NOMO-1 treated with DMSO at 0.1 percent for 48 hours (cell line): ENCODE data around the gene SLX1A.
A peak's percentile ranks its signal among the peaks of the same experiment; 100 is the strongest.
"Not testable (repeated sequence)": the region's sequence is repeated elsewhere in the genome, so short reads cannot be mapped to it uniquely, and the experiment has no call there.

ENCODE experiments used
- DNase-seq: peaks from one replicate; lab custom pipeline; 2025; ENCODE audit not compliant: unreplicated experiment; lab: John Stamatoyannopoulos, UW

SLX1A gene

GRCh38 chr16:30184096-30184890, 9.4 kb upstream of the SLX1A start:
- peak; percentile 80 for DNase-seq

- no peak for DNase-seq
These were observed 8.6 kb upstream of the SLX1A start for GRCh38 chr16:30184891-30185682.

GRCh38 chr16:30185683-30186421, 7.8 kb upstream of the SLX1A start:
- peak; percentile 80 for DNase-seq

GRCh38 chr16:30186444-30186781, 7.3 kb upstream of the SLX1A start:
- no peak for DNase-seq

DNA sequence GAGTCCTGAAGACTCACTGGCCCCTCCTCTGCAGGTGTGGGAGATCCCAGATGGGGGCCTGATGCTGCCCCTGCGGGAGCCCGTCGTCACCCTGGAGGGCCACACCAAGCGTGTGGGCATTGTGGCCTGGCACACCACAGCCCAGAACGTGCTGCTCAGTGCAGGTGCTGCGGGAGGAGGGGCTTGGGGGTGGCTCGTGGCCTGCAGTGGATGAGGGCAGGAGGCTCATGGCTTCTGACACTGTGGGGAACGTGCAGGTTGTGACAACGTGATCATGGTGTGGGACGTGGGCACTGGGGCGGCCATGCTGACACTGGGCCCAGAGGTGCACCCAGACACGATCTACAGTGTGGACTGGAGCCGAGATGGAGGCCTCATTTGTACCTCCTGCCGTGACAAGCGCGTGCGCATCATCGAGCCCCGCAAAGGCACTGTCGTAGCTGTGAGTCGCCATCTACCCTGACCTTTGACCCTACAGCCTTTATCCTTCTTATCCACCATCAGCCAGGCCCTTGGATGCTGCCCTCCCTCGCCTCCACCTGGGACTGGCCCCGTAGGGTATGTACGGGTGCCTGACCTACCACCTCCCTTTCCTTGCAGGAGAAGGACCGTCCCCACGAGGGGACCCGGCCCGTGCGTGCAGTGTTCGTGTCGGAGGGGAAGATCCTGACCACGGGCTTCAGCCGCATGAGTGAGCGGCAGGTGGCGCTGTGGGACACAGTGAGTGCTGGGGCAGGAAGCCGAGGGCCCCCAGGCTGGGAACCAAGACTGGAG, 6.7 kb upstream of the SLX1A start:
- peak; percentile 43 for DNase-seq

- DNase-seq: no peak
These were observed 6.2 kb upstream of the SLX1A start for GRCh38 chr16:30187556-30187865.

DNA sequence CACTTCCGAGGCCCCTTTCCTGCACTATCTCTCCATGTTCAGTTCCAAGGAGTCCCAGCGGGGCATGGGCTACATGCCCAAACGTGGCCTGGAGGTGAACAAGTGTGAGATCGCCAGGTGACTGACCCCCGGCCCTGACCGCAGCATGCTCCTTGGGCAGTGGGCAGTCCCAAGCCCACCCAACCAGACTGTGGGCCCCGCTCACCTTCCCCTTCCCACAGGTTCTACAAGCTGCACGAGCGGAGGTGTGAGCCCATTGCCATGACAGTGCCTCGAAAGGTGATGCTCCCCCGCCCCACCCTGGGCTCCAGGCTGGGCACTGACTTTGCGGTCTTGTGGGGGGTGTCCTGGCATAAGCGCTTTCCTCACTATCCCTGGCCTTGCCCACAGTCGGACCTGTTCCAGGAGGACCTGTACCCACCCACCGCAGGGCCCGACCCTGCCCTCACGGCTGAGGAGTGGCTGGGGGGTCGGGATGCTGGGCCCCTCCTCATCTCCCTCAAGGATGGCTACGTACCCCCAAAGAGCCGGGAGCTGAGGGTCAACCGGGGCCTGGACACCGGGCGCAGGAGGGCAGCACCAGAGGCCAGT, 5.6 kb upstream of the SLX1A start:
- no peak for DNase-seq

GRCh38 chr16:30191158-30191557, 2.5 kb upstream of the SLX1A start:
- DNase-seq: not testable (repeated sequence)

GRCh38 chr16:30193098-30193497, 577 bp upstream of the SLX1A start:
- not testable (repeated sequence) for DNase-seq

GRCh38 chr16:30194172-30194925, 674 bp downstream of the SLX1A start:
- not testable (repeated sequence) for DNase-seq

DNA sequence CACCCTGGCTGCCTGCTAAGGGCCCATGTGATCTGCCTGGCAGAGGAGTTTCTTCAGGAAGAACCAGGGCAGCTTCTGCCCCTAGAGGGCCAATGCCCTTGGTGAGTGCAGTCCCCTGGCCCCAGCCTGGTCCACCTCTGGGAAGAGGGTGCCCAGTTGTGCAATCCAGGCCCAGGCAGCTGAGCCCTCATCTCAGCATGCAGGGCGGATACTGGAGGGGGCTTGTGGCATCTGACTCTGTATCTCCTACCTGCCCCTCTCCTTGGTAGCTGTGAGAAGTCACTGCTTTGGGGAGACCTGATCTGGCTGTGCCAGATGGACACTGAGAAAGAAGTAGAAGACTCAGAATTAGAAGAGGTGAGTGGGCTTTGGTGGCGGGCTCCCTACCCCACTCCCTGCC, 3.3 kb downstream of the SLX1A start:
- not testable (repeated sequence) for DNase-seq

DNA sequence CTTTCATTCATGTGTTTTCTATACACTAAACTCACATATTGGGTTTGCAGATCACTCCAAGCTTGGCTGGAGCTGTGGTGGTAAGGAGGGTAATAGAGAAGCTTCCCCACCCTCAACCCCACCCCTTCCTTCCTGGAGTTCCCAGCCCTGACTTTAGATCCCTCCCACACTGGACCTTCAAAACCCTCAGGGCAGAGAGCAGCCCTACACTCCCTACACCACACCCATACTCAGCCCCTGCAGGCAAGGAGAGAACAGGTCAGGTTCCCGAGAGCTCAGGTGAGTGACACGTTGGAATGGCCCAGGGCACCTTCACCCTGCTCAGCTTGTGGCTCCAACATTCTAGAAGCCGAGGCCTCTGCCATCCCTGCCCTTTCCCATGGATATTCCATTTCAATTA, 5.4 kb downstream of the SLX1A start, which contains the start of gene SULT1A3:
TSS of gene SULT1A3 (plus strand) at position 207 of the 400 bp plus-strand sequence. CDS start 1,474 bp downstream, outside the sequence.
- not testable (repeated sequence) for DNase-seq

GRCh38 chr16:30199608-30200343, 6.1 kb downstream of the SLX1A start:
- DNase-seq: not testable (repeated sequence)

- not testable (repeated sequence) for DNase-seq
These were observed 12.0 kb downstream of the SLX1A start for GRCh38 chr16:30205541-30206236.

GRCh38 chr16:30206252-30206651, 12.6 kb downstream of the SLX1A start:
- DNase-seq: not testable (repeated sequence)

DNA sequence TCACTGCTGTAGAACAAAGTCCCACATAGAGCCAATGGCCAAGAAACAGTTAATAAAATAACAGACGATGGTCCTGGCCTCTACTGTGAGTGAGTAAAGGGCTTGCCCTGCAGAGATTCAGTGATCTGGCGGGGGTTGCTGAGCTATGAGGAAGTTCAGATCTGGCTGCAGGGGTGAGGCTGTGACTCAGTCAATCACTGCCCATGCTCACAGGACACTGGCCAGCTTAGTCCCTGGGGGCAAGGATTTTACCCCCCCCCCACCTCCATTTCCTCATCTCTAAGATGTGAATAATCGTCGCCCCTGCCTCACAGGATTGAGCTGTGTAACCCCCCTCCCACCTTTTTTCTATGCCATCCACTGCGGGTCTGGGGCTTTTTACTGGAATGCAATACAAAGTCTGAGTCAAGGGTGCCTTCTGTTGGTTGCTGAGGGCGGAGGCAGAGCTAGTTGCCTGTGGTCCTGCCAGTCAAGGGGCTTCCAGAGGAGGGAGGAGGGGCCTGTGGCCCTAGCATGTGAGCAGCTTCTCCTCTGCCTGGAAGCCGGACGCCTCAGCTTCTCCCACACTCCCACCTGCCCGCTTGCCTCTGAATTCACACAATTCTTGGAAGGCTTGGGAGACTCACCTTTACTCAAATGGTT, 13.5 kb downstream of the SLX1A start:
- DNase-seq: not testable (repeated sequence)

DNA sequence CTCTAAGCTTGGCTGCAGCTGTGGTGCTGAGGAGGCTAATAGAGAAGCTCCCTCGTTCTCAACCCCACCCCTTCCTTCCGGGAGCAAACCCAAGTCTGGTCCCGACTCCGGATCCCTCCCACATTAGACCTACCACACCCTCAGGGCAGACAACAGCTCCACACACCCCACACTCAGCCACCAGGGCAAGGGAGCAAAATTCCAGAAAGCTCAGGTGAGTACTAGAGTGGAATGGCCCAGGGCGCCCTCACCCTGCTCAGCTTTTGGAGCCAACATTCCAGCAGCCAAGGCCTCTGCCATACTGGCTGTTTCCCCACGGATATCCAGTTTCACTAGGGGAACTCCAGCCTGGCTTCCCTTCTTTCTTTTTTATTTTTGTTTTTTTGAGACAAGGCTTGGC, 15.4 kb downstream of the SLX1A start:
- DNase-seq: not testable (repeated sequence)

DNA sequence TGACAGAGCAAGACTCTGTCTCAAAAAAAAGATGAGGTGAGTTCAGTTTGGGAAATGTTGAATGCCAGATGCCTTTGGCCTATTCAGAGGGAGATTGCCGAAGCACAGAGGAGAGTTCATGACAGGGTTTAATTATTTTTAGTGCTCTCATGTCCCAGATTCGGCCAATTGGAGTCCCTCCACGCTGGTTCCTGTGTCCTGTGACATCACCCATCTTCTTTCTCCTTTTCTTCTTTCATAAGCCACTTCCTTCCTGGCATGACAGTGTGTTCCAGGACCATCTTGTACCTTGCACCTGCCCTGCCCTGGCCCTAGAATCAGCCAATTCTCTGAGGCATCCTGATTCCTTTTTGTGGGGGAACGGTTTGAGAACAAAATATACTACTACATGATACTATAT, 17.7 kb downstream of the SLX1A start:
- not testable (repeated sequence) for DNase-seq
